HG03060 (cell line): Measurements from ENCODE around the gene OST4.
A peak's percentile ranks its signal among the peaks of the same experiment; 100 is the strongest.
"Not testable (repeated sequence)": the region's sequence is repeated elsewhere in the genome, so short reads cannot be mapped to it uniquely, and the experiment has no call there.

ENCODE experiments used
- ATAC-seq: cut with Tn5 transposase; IDR thresholded peaks from one replicate; pipeline ENCODE4 v1.9.1; 2021; ENCODE audit warnings: low read depth, moderate number of reproducible peaks; ENCODE audit not compliant: unreplicated experiment

OST4 gene

DNA sequence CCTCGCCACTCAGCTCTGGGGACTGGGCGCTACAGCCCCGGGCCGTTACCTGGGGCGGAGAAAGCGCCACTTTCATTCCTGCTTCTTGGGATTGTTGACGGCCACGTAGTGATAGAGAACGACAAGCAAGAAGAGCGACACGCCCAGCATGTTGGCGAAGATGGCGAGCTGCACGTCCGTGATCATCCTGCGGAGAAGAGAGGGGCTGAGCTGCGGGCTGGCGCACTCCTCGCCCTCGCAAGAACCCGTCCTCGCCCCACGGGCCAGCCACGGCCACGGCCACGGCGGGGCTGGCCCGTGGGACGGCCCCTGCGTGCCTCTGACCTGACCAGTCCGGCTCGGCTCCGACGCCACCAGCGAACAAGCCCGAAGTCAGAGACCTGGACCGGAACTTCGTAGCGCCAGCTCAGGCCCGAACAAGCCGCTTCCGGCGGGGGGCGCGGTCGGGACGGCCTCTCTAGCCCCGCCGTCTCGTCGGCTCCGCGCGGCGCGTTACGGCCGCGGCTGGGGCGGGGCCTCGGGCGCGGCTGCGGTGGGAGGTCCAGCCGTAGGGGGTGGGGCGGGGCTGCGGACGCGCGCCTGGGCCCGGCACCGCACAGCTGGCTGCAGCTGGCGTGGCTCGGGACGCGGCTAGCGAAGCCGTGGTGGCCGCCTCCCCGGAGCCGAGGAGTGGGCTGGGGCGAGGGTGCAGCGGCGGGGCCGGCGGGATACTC lies at the start of gene OST4:
TSS of gene OST4 (minus strand) at position 378 of the 713 bp plus-strand sequence.
- ATAC-seq: peak; percentile 51

DNA sequence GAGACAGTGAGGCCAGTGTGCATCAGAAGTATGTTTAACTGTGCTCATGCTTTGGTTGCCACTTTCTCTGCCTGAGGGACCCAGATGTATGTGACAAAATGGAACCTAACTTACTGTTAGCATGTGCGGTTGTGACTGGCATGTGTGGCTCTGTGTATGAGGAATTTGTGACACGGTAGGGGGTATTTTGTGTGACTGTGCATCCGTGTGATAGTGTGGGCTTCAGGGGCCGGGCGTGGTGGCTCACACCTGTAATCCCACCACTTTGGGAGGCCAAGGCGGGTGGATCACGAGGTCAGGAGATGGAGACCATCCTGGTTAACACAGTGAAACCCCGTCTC lies 47.8 kb upstream of the OST4 start:
- ATAC-seq: not testable (repeated sequence)

DNA sequence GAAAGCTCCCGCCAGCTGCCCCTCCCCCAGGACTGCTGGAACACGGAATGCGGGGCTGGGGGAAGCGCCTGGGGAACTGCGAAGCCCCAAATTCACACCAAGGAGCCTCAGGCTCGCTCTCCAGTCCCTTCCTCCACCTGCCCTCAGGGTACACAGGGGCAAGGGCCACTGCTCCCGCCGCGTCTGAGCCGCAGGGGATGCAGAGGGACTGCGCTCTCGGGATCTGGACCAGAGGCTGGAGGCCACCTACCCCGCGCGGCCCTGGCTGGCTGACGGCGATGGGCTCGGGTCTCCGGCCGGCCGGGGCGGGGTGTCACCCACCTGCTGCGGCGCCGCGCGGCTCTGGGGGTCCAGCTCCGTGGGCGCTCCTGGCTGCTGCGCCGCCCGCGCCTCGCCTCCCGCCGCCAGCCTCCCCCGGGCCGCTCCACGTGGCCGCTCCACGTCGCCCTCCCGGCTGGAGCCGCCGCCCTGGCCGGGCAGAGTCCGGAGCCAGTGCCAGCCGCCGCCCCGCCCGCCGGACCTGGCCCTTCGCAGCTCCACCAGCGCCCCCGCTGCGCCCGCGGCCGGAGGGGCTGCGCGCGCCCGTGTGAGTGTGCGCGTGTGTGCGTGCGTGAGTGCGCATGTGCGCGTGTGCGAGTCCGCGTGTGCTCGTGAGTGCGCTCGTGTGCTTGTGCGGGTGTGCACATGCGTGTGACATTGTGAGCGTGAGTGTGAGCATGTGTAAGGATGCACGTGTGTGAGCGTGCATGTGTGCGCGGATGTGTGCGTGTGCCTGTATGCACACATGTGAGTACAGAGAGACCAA lies 47.3 kb upstream of the OST4 start, which contains the start of gene CGREF1:
TSS of gene CGREF1 (minus strand) at position 604 of the 805 bp plus-strand sequence. CDS start 14,762 bp downstream, outside the sequence.
- no peak for ATAC-seq

DNA sequence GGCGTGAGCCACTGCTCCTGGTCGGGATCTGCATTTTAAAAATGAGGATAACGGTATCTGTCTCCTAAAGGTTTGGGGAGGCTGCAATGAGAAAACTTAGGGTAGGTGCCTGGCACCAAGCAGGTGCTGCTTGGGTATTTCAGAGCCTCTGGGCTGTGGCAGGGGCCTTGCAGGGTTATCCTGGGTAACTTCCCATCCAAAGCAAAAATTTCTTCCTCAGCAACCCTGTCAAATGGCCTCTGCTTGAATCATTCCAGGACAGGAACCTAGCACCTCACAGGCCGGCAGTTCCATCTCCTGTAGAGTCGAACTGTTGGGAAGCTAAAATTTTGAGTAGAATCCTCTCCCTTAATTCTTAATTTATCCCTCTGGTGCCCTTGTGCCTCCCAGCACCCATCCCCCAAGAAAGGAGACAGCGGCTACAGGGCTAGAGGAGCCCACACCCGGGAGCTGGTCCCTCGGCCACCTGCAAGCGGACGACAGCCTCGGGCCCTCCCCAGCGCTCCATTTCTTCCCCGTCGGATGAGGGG lies 46.6 kb upstream of the OST4 start:
- ATAC-seq: no peak

DNA sequence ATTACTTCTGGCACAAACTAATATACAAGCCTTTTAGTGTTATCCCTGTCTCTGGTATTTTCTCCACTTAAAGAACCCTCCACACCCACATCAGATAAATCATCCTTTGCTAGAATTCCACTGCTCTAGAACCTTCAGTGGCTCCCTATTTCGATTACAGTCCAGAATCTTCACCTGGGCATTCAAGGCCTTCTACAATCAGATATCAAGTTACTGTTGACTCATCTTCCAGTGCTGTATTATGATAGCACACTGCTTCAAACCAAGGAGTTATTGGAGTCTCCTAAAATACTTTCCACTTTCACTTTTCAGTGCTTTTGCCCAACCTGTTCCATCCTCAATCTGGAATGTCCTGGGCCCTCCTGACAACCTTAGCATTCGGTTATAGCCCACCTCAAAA lies 44.1 kb upstream of the OST4 start:
- no peak for ATAC-seq

DNA sequence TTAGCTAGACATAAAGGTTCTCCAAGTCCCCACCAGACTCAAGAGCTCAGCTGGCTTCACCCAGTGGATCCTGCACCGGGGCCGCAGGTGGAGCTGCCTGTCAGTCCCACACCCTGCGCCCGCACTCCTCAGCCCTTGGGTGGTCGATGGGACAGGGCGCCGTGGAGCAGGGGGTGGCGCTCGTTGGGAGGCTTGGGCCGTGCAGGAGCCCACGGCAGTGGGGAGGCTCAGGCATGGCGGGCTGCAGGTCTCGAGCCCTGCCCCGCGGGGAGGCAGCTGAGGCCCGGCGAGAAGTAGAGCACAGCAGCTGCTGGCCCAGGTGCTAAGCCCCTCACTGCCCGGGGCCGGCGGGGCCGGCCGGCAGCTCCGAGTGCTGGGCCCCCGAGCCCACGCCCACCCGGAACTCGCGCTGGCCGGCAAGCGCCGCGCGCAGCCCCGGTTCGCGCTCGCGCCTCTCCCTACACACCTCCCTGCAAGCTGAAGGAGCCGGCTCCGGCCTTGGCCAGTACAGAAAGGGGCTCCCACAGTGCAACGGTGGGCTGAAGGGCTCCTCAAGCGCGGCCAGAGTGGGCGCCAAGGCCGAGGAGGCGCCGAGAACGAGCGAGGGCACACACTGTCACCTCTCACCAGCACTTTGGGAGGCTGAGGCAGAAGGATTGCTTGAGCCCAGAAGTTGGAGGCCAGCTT lies 40.1 kb upstream of the OST4 start:
- not testable (repeated sequence) for ATAC-seq

DNA sequence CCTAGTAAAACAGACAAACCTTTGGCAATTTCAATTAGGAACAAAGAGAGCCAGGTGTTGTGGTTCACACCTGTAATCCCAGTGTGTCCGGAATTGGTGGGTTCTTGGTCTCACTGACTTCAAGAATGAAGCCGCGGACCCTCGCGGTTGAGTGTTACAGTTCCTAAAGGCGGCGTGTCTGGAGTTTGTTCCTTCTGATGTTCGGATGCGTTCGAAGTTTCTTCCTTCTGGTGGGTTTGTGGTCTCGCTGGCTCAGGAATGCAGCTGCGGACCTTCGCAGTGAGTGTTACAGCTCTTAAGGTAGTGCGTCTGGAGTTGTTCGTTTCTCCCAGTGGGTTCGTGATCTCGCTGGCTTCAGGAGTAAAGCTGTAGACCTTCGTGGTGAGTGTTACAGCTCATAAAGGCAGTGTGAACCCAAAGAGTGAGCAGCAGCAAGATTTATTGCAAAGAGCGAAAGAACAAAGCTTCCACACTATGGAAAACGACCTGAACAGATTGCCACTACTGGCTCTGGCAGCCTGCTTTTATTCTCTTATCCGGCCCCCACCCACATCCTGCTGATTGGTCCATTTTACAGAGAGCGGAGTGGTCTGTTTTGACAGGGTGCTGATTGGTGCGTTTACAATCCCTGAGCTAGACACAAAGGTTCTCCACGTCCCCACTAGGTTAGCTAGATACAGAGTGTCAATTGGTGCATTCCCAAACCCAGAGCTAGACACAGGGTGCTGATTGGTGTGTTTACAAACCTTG lies 39.3 kb upstream of the OST4 start:
- not testable (repeated sequence) for ATAC-seq

DNA sequence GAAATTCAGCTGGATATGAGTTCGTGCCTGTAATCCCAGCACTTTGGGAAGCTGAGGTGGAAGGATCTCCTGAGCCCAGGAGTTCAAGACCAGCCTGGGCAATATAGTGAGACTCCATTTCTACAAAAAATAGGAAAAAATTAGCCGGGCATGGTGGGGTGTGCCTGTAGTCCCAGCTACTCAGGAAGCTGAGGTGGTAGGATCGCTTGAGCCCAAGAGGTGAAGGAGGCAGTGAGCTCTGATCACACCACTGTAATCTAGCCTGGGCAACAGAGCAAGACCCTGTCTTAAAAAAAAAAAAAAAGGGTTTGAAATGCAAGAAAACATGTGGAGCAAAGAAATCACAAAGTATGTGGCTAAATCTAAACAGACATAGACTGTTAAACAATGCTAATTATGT lies 37.6 kb upstream of the OST4 start:
- no peak for ATAC-seq

DNA sequence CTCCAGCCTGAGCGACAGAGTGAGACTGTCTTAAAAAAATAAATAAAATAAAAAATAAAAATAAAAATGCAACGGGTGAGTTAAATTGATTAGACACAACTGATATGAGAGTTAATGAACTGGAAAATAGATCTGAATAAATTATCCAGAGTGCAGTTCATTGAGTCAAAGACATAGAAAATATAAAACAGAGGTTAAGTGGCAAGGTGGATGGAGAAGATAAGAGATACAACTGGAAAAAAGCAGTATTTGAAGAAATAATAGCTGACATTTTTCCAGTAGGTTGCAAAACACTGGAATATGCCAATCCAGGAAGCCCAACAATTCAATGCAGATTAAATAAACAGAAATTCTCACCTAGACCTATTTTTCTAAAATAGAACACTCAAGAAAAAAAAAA lies 36.8 kb upstream of the OST4 start:
- ATAC-seq: no peak

DNA sequence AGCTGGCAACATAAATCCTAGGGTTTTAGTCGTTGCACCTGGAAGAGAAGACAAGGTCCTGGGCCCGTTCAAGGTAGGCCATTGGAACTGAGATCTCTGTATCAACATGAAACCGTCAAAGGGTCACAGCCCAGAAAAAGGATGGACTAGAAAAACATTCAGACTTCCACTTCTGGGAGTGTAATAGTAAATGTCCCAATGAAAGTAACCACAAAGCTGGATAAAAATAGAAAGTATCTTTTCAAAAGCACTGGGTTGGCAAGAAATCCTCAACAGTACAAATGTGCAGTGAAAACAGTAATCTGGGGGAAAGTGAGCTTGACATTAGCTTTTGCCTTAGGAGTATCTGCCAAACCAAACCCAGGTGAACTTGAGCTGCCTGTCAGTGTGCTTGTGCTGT lies 34.5 kb upstream of the OST4 start:
- ATAC-seq: no peak

DNA sequence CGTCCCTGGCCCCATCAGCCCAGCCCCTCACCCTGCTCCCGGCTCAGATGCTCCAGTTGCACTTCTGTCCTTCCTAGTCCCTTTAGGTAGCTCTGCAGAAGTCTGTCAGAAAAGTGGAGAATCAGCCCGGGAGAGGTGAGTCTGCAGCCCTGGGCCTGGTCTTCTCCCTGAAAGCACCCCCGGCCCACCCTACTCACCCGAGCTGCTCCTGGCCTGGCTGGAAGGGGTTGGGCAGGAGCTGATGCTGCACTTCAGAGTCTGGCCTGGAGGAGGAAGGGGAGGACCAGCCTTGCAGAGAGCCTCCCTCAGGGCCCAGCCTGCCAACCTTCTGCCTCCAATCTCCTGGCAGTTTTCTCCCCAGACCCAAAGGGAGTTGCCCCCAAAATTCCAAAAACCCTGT lies 30.9 kb upstream of the OST4 start:
- ATAC-seq: no peak

DNA sequence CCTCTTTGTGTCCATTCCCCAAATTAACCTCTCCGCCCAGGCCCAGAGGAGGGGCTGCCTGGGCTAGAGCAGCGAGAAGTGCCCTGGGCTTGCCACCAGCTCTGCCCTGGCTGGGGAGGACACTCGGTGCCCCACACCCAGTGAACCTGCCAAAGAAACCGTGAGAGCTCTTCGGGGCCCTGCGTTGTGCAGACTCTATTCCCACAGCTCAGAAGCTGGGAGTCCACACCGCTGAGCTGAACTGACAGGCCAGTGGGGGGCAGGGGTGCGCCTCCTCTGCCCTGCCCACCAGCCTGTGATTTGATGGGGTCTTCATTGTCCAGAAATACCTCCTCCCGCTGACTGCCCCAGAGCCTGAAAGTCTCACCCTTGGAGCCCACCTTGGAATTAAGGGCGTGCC lies 28.6 kb upstream of the OST4 start:
- no peak for ATAC-seq

DNA sequence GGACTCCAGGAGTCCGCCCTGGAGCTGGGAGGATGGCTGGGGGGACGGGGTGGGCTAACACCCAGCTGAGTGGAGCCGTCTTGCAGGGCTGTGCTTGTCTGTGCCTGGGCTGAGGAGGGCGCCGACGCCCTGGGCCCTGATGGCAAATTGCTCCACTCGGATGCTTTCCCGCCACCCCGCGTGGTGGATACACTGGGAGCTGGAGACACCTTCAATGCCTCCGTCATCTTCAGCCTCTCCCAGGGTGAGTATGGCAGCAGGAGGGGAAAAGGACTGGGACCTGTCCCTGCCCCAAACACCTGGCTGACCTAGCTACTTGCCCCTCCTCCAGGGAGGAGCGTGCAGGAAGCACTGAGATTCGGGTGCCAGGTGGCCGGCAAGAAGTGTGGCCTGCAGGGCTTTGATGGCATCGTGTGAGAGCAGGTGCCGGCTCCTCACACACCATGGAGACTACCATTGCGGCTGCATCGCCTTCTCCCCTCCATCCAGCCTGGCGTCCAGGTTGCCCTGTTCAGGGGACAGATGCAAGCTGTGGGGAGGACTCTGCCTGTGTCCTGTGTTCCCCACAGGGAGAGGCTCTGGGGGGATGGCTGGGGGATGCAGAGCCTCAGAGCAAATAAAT lies 28.0 kb upstream of the OST4 start:
- ATAC-seq: no peak

DNA sequence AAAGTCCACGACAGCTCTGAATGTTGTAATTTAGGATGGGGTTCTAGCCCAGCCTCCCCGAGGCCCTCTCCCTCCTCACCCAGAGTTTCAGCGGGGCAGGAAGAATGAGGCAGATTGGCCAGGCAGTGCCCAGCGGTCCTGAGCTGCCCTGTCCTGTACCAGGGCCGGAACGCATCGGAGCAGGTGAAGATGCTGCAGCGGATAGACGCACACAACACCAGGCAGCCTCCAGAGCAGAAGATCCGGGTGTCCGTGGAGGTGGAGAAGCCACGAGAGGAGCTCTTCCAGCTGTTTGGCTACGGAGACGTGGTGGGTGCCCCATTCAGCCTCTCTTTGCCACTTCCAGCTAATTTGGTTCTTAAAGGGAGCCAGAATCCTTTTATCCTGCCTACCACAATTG lies 25.9 kb upstream of the OST4 start:
- no peak for ATAC-seq

DNA sequence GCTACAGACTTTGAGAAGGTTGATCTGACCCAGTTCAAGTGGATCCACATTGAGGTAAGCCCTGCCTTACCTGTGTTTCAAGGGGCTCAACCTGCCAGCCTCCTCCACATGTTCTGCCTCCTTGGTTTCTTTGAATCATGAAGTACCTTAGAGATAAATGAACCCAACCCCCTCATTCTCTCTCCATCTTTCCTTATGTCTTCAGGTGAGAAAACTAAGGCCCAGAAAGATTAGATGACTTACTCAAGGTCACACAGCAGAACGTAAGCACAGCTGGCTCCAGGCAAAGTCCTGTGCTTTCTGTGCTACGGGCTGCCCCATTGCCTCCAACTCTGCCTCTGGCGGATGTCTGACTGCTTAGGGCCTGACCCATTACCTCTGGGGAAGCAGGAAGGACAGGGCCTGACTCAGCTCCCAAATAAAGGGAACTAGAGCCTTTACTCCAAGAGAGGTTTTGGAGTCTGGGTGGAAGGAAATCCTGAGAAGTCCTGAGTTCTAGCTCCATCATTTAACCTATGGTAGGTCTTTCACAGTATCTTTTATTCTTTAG lies 25.4 kb upstream of the OST4 start:
- no peak for ATAC-seq

DNA sequence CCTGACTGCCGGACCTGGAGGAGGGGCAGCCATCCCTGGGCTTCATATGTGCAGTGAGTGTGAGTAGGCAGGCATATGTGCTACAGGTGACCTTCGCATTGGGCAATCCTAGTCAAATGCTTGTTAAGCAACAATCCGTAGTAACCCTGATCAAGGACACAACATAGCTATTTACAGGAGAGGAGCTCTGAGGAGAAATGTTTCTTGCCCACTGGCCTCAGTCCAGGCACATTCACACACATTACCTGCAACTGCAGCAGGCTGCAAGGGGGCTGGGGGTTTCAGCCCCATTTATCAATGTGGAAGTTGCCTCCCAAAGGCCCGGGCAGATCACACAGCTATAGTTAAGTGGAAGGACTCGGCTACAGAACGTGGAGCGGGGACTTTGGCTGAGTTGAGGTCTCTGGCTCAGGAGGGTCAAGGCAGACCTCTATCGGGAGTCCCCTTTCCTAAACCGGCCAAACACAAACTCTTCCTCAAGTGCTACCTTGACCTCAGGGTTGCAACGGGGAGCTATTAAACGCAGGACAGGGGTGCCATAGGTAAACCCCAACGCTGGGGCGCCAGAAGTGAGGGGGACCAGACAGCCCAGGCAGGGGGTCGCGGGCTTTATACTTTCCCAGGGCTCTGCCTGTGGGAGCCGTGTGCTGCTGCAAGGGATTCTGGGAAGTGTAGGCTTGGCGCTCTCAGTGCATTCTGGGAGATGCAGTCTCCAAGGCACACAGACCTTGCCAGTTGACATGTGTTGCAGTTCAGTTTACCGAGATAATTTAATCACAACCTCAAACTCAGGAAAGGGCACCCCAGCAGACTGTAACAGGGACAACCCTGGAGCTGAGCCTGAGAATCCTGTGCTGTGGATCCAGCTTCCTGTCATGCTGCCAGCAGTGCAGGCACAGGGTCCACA lies 24.5 kb upstream of the OST4 start:
- ATAC-seq: no peak

DNA sequence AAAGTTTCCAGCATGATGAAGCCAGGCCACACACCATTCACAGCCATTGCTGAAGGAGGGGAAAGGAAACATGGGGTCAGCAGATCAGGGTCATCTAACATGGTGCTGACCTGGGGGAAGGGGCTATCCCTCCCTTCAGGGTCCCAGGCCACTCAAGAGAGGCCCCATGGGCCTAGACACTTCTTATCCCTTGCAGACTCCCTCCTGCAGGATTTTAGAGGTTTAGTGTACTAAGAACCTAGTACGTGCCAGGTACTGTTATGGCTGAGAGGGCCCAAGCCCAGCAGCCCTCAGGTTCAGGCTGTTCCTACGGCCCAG lies 23.9 kb upstream of the OST4 start:
- ATAC-seq: no peak

DNA sequence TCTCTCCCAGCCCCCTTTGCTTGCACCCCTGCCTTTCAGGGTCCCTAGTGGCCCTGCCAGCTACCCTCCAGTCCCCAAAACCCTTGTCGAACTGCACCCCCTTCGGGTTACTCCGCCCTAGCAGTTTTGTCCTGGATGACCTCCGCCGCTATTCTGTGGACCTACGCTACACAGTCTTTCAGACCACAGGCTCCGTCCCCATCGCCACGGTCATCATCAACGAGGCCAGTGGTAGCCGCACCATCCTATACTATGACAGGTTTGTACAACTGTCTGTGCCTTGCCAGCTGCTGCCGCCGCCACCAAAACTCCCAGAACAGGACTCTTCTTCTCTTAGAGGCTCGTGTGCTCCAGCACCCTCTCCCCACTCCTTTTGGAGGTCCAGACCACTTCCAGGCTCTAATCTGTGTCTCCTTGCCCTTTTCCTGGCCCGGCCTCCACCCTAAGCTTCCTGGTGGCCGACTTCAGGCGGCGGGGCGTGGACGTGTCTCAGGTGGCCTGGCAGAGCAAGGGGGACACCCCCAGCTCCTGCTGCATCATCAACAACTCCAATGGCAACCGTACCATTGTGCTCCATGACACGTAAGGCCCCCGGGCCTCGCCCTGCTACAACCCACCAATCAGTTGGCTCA lies 23.0 kb upstream of the OST4 start:
- ATAC-seq: no peak
